Hepatocyte (in vitro differentiated cells): ENCODE results near the gene RREB1. TPM values are rescaled to one million over a fixed set of nuclear protein-coding genes. Genes with fewer than 3 reads are reported as not detected.
A peak's percentile ranks its signal among the peaks of the same experiment; 100 is the strongest.

ENCODE experiments used
- DNase-seq: peaks from one replicate; pipeline ENCODE4 v3.0.0-alpha.2; 2016; ENCODE audit warnings: low spot score
- H2AFZ ChIP-seq: fragments of 200-600 bp; sonication (generic); 2 replicates; pipeline ENCODE4 v1.6.0; 2016; ENCODE audit warnings: antibody characterized with exemption, mild to moderate bottlenecking
- H3K27ac ChIP-seq: fragments of 200-600 bp; sonication (generic); 2 replicates; pipeline ENCODE4 v1.5.1; 2016; ENCODE audit warnings: mild to moderate bottlenecking
- H3K27me3 ChIP-seq: fragments of 200-600 bp; sonication (generic); 2 replicates; pipeline ENCODE4 v1.6.1; 2016
- H3K36me3 ChIP-seq: fragments of 200-600 bp; sonication (generic); replicated peaks from 2 replicates; pipeline ENCODE4 v1.5.1; 2016; ENCODE audit warnings: low read depth; ENCODE audit not compliant: insufficient read depth
- H3K4me1 ChIP-seq: fragments of 200-600 bp; sonication (generic); 2 replicates; pipeline ENCODE4 v1.5.1; 2016; ENCODE audit warnings: mild to moderate bottlenecking, moderate library complexity; ENCODE audit not compliant: insufficient read depth
- H3K4me2 ChIP-seq: fragments of 200-600 bp; sonication (generic); 2 replicates; pipeline ENCODE4 v1.6.0; 2016
- H3K4me3 ChIP-seq: fragments of 200-600 bp; sonication (generic); 2 replicates; pipeline ENCODE4 v1.5.1; 2016; ENCODE audit warnings: mild to moderate bottlenecking
- H3K79me2 ChIP-seq: fragments of 200-600 bp; sonication (generic); 2 replicates; pipeline ENCODE4 v1.6.0; 2017; ENCODE audit warnings: mild to moderate bottlenecking
- H3K9me2 ChIP-seq: fragments of 200-600 bp; sonication (generic); replicated peaks from 2 replicates; pipeline ENCODE4 v1.6.0; 2017; ENCODE audit warnings: mild to moderate bottlenecking; ENCODE audit not compliant: insufficient read depth
- H3K9me3 ChIP-seq: fragments of 200-600 bp; sonication (generic); 2 replicates; pipeline ENCODE4 v1.5.1; 2016; ENCODE audit warnings: low read depth, mild to moderate bottlenecking
- H4K20me1 ChIP-seq: fragments of 200-600 bp; sonication (generic); 2 replicates; pipeline ENCODE4 v1.6.0; 2016; ENCODE audit warnings: mild to moderate bottlenecking; ENCODE audit not compliant: insufficient read depth, poor library complexity, severe bottlenecking
- EZH2 ChIP-seq: fragments of 200-600 bp; sonication (generic); IDR thresholded peaks from 2 replicates; pipeline ENCODE4 v1.6.1; 2016; ENCODE audit warnings: antibody characterized with exemption, mild to moderate bottlenecking, borderline replicate concordance
- EZH2phosphoT487 ChIP-seq: fragments of 200-600 bp; sonication (generic); IDR thresholded peaks from one replicate; pipeline ENCODE4 v1.6.1; 2018; ENCODE audit warnings: antibody characterized with exemption, mild to moderate bottlenecking, low read depth, moderate library complexity; ENCODE audit not compliant: unreplicated experiment, severe bottlenecking
- WGBS: methylation state at CpG from one replicate; pipeline ENCODE4 v1.1.6; 2016; ENCODE audit warnings: low lambda C conversion rate; ENCODE audit errors: missing lambda C conversion rate; 5-methylcytosine and 5-hydroxymethylcytosine counted together
- polyA plus RNA-seq: library from polyadenylated mRNA; unstranded; fragments of >200 nt; fragmentation: Nextera tagmentation; extraction: Ambion mirVana; gene quantifications from 2 replicates; pipeline ENCODE4 v1.2.1, GENCODE V29; 2016
- total RNA-seq: library from RNA; depleted of rRNA; stranded (reverse); fragments of >200 nt; gene quantifications from 2 replicates; pipeline ENCODE4 v1.2.3, GENCODE V29; 2014
- TF ChIP-seq, protein P1 (sequence below): fragments of 200-600 bp; sonication (generic); IDR thresholded peaks from 2 replicates; pipeline ENCODE4 v1.5.1; 2016; ENCODE audit warnings: antibody characterized with exemption, mild to moderate bottlenecking; ENCODE audit not compliant: poor library complexity

RREB1 gene
- total and polyA plus RNA-seq, 2 experiments from 2014 or later, result 15.2 to 28.7 TPM

DNA sequence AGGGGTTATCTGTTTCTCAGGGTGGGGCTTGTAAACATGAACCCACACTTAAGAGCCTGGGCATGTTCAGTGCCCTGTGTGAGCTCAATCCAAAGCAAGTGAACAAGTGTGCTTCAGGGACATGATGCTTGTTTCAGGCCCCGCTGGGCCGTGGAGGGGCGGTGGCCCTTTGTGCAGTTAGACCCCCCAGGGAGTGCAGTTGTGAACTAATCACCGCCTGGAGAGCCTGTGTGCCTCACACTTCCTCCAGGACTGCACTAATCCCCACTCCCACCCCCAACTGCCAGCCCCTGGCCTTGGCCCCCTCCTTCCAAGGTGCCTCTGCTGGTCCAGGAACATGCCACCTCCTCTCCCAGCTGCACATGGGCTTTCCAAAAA, 58.1 kb downstream of the RREB1 start:
- peak overlapping the region; percentile 46 for H3K4me2 ChIP-seq
- H3K9me2 ChIP-seq, result no peaks in the 10 kb centered on the region
- peak overlapping the region; percentile 51 for H3K27ac ChIP-seq
- H3K9me3 ChIP-seq, result no peaks in the 10 kb centered on the region
- H3K79me2 ChIP-seq, result peaks cover 96% of the 10 kb centered on the region
- no peaks in the 10 kb centered on the region for H3K27me3 ChIP-seq
- DNase-seq, result no peak
- 55% methylated on average over 4 of the region's 4 CpGs for WGBS
- peaks cover 38% of the 10 kb centered on the region for H4K20me1 ChIP-seq
- H3K36me3 ChIP-seq, result no peaks in the 10 kb centered on the region
- H3K4me1 ChIP-seq, result peaks cover 86% of the 10 kb centered on the region
- TF ChIP-seq EZH2phosphoT487, result no peak
- no peak for TF ChIP-seq EZH2
- TF ChIP-seq, protein P1, sequence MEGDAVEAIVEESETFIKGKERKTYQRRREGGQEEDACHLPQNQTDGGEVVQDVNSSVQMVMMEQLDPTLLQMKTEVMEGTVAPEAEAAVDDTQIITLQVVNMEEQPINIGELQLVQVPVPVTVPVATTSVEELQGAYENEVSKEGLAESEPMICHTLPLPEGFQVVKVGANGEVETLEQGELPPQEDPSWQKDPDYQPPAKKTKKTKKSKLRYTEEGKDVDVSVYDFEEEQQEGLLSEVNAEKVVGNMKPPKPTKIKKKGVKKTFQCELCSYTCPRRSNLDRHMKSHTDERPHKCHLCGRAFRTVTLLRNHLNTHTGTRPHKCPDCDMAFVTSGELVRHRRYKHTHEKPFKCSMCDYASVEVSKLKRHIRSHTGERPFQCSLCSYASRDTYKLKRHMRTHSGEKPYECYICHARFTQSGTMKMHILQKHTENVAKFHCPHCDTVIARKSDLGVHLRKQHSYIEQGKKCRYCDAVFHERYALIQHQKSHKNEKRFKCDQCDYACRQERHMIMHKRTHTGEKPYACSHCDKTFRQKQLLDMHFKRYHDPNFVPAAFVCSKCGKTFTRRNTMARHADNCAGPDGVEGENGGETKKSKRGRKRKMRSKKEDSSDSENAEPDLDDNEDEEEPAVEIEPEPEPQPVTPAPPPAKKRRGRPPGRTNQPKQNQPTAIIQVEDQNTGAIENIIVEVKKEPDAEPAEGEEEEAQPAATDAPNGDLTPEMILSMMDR, result no peak
- H2AFZ ChIP-seq, result no peak overlapping the region
- H3K4me3 ChIP-seq, result no peak overlapping the region

DNA sequence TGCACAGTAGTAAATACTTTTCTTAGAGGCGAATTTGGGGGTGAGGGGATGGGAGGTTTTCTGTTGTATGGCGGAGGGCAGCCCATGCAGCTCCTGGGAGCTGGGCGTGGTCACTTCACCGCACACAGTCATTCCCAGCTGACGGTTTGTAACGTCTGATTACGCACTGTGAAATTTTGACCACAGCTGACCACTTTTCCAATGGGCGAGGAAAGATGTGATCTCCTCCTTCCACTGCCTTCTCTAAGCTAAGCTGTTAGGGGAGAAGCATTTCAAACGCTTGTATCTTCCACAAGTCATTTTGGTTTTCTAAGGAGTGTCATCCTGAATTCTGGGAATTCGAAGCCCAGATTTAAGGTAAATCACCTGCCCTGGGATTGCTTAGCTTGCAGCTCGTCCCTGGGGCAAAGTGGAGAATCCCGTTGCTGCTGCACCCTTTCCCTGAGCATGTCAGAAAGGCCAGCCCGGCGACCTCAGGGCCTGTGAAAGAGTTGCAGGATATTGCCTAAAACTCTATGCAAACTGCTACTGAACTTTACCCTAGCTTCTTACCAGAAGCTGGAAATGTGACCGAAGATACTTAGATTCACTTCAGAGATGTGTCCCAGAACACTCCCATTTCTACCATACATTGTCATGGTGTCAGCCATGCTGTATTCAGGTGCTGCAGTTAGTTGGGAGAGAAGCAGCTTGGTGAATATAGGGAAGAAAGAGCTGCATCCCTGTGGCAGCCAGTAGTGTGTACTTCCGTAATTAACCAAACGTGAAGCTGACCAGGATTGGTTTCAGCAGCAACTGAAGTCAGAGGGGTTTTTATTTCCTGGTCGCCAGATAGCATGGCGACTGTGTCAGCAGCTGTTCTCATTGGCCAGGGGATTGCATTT, 58.9 kb downstream of the RREB1 start:
- peaks cover 38% of the 10 kb centered on the region for H4K20me1 ChIP-seq
- peaks cover 96% of the 10 kb centered on the region for H3K79me2 ChIP-seq
- peak overlapping the region; percentile 51 for H3K27ac ChIP-seq
- H3K9me2 ChIP-seq, result no peaks in the 10 kb centered on the region
- no peaks in the 10 kb centered on the region for H3K9me3 ChIP-seq
- no peak overlapping the region for H3K4me3 ChIP-seq
- no peaks in the 10 kb centered on the region for H3K27me3 ChIP-seq
- TF ChIP-seq, protein P1, result no peak
- TF ChIP-seq EZH2 (no peak), EZH2phosphoT487 (no peak)
- peaks cover 81% of the 10 kb centered on the region for H3K4me1 ChIP-seq
- no peaks in the 10 kb centered on the region for H3K36me3 ChIP-seq
- H3K4me2 ChIP-seq, result peak overlapping the region; percentile 46
- no peak for DNase-seq
- H2AFZ ChIP-seq, result no peak overlapping the region
- 63% methylated on average over 19 of the region's 19 CpGs for WGBS

DNA sequence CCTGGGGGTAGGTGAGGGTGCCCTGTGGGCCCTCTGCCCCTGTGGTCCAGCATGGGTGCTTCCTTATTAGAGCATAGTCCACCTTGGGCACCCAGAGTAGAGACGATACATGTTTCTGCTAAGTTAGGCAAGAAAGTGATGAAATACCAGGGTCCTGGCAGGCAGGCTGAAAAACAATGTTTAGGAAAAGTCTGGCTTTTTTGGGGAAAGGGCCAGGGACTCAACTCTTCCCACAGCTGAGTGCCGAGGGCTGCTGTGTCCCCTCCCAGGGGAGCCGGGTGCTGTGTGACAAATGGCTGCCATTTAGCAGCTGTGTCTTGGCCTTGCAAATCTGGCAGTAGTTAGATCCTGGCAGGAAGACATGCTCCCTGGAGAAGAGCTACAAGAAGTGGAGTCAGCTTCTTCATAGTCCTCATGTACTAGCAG, 61.5 kb downstream of the RREB1 start:
- H4K20me1 ChIP-seq, result peaks cover 37% of the 10 kb centered on the region
- H3K4me2 ChIP-seq, result no peak overlapping the region
- H3K9me3 ChIP-seq, result no peaks in the 10 kb centered on the region
- peak overlapping the region; percentile 52 for H3K27ac ChIP-seq
- no peak for TF ChIP-seq EZH2
- TF ChIP-seq, protein P1, result no peak
- TF ChIP-seq EZH2phosphoT487, result no peak
- H3K4me3 ChIP-seq, result no peak overlapping the region
- H3K9me2 ChIP-seq, result no peaks in the 10 kb centered on the region
- no peaks in the 10 kb centered on the region for H3K36me3 ChIP-seq
- peaks cover 62% of the 10 kb centered on the region for H3K4me1 ChIP-seq
- no peak for DNase-seq
- H2AFZ ChIP-seq, result no peak overlapping the region
- no peaks in the 10 kb centered on the region for H3K27me3 ChIP-seq
- peaks cover 96% of the 10 kb centered on the region for H3K79me2 ChIP-seq
- WGBS, result 59% methylated on average over 3 of the region's 3 CpGs
